Endodermal cell (in vitro differentiated cells): Measurements from ENCODE around the gene GPC3. TPM values are rescaled to one million over a fixed set of nuclear protein-coding genes. Genes with fewer than 3 reads are reported as not detected.

Experiments used
- DNase-seq: peaks from one replicate; pipeline ENCODE4 v3.0.0-alpha.2; 2017
- H3K27ac ChIP-seq: 2 replicates; pipeline ENCODE4 v1.5.1; 2013; ENCODE audit warnings: mild to moderate bottlenecking, low read depth, low read length, moderate library complexity
- H3K27me3 ChIP-seq: 2 replicates; pipeline ENCODE4 v1.6.1; 2013; ENCODE audit warnings: mild to moderate bottlenecking, low read length, moderate library complexity; ENCODE audit not compliant: insufficient read depth, control insufficient read depth, poor library complexity, severe bottlenecking
- H3K36me3 ChIP-seq: 2 replicates; pipeline ENCODE4 v1.7.0; 2013; ENCODE audit warnings: mild to moderate bottlenecking, low read length, moderate library complexity; ENCODE audit not compliant: control insufficient read depth, insufficient read depth
- H3K4me1 ChIP-seq: one replicate; pipeline ENCODE4 v1.7.0; 2013; ENCODE audit warnings: low read length; ENCODE audit not compliant: control insufficient read depth, insufficient read depth
- H3K4me3 ChIP-seq: 2 replicates; pipeline ENCODE4 v1.5.1; 2013; ENCODE audit warnings: mild to moderate bottlenecking, low read length, moderate library complexity
- H3K9ac ChIP-seq: 2 replicates; pipeline ENCODE4 v1.6.1; 2013; ENCODE audit warnings: mild to moderate bottlenecking, low read length, moderate library complexity; ENCODE audit not compliant: poor library complexity, severe bottlenecking; ENCODE audit errors: extremely low read depth
- H3K9me3 ChIP-seq: 2 replicates; pipeline ENCODE4 v1.6.1; 2013; ENCODE audit warnings: mild to moderate bottlenecking, low read length, moderate library complexity; ENCODE audit not compliant: control insufficient read depth
- H3K27ac Mint-ChIP-seq: 2 replicates; pipeline ENCODE4 v1.8.0; 2020; ENCODE audit warnings: mixed read lengths
- H3K27me3 Mint-ChIP-seq: 2 replicates; pipeline ENCODE4 v1.8.0; 2021; ENCODE audit warnings: mild to moderate bottlenecking, mixed read lengths; ENCODE audit not compliant: insufficient read depth
- H3K36me3 Mint-ChIP-seq: 2 replicates; pipeline ENCODE4 v1.8.0; 2020; ENCODE audit warnings: low read depth, mixed read lengths
- H3K4me1 Mint-ChIP-seq: 2 replicates; pipeline ENCODE4 v1.8.0; 2020; ENCODE audit warnings: mixed read lengths
- H3K4me3 Mint-ChIP-seq: 2 replicates; pipeline ENCODE4 v1.8.0; 2020; ENCODE audit warnings: mild to moderate bottlenecking, moderate library complexity, mixed read lengths
- H3K9me3 Mint-ChIP-seq: 2 replicates; pipeline ENCODE4 v1.8.0; 2020; ENCODE audit warnings: mild to moderate bottlenecking, mixed read lengths
- WGBS, 2 experiments: methylation state at CpG; one replicate each; pipeline versions ENCODE4 v1.1.5 to v1.1.7; 2013; ENCODE audit warnings: missing lambda C conversion rate in 2 of 2, mixed read lengths in 1 of 2; ENCODE audit not compliant: insufficient coverage in 1 of 2, insufficient read length in 1 of 2; 5-methylcytosine and 5-hydroxymethylcytosine counted together
- total RNA-seq, 2 donors: library from RNA; stranded (reverse); fragmentation: NEBNext Ultra II Directional in 1 of 2; extraction: Animal tissue kit (Norgen Biotek cat#: 25700) in 1 of 2; gene quantifications; 2 replicates in 1 of 2; 3 replicates in 1 of 2; pipeline ENCODE4 v1.2.1, GENCODE V29; 2021
- TF ChIP-seq, protein P1 (sequence below): fragments of 200-600 bp; sonication (generic); conservative IDR thresholded peaks from 2 replicates; pipeline ENCODE4 v1.5.0; 2021; ENCODE audit warnings: antibody characterized with exemption, mild to moderate bottlenecking

Gene GPC3
- total RNA-seq, 2 donors from 2014 or later: 39.5 to 125 TPM

DNA sequence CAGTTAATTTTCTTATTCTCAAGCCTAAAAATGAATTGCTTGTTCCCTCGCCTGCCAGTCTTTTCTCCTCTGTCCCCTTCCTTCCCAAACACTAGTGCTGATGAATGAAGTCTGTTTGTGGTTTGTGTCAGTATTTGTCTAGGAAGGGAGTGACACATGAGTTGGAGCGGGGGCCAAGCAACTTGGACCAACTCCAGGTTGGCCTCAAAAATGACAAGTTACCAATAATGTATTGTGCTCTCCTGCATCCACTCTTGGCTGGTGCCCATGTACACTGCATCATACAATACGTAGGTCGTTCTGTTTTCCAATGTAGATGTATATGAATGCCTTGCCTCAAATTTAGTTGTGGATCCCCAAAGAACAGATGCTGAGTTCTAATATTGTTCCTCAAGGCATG is 347.1 kb downstream of the GPC3 start:
- H3K9ac ChIP-seq: no peak overlapping the region
- H3K27me3 ChIP-seq: no peaks in the 10 kb centered on the region
- peaks cover 29% of the 10 kb centered on the region for H3K4me1 Mint-ChIP-seq
- WGBS, 2 experiments: 98 to 100% methylated on average over 2 to 3 of the region's 4 CpGs
- no peaks in the 10 kb centered on the region for H3K9me3 Mint-ChIP-seq
- H3K36me3 Mint-ChIP-seq: no peaks in the 10 kb centered on the region
- no peak overlapping the region for H3K4me3 ChIP-seq
- H3K36me3 ChIP-seq: no peaks in the 10 kb centered on the region
- no peak overlapping the region for H3K27ac Mint-ChIP-seq
- no peaks in the 10 kb centered on the region for H3K9me3 ChIP-seq
- H3K4me3 Mint-ChIP-seq: no peak overlapping the region
- TF ChIP-seq, protein P1, sequence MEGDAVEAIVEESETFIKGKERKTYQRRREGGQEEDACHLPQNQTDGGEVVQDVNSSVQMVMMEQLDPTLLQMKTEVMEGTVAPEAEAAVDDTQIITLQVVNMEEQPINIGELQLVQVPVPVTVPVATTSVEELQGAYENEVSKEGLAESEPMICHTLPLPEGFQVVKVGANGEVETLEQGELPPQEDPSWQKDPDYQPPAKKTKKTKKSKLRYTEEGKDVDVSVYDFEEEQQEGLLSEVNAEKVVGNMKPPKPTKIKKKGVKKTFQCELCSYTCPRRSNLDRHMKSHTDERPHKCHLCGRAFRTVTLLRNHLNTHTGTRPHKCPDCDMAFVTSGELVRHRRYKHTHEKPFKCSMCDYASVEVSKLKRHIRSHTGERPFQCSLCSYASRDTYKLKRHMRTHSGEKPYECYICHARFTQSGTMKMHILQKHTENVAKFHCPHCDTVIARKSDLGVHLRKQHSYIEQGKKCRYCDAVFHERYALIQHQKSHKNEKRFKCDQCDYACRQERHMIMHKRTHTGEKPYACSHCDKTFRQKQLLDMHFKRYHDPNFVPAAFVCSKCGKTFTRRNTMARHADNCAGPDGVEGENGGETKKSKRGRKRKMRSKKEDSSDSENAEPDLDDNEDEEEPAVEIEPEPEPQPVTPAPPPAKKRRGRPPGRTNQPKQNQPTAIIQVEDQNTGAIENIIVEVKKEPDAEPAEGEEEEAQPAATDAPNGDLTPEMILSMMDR: no peak
- no peak for DNase-seq
- H3K27me3 Mint-ChIP-seq: no peaks in the 10 kb centered on the region
- no peak overlapping the region for H3K27ac ChIP-seq
- H3K4me1 ChIP-seq: no peaks in the 10 kb centered on the region

DNA sequence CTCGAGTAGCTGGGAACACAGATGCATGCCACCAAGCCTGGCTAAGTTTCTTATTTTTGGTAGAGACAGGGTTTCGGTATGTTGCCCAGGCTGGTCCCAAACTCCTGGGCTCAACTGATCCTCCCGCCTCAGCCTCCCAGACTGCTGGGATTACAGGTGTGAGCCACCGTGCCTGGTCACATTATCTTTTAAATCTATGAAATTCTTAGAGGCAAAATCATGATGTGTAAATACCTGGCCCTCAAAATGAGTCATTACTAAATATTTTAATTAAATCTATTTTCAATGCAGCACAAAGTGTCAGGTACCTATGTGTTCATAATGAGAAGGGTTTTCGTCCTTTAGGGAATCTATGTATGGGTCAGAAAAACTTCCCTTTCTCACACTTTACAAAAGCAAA is 347.6 kb downstream of the GPC3 start:
- TF ChIP-seq, protein P1: no peak
- no peak for DNase-seq
- H3K36me3 Mint-ChIP-seq: no peaks in the 10 kb centered on the region
- no peak overlapping the region for H3K27ac Mint-ChIP-seq
- Histone ChIP-seq H3K9me3 (no peaks in the 10 kb centered on the region), H3K27me3 (no peaks in the 10 kb centered on the region), H3K4me1 (no peaks in the 10 kb centered on the region), H3K4me3 (no peak overlapping the region), H3K27ac (no peak overlapping the region), H3K9ac (no peak overlapping the region), H3K36me3 (no peaks in the 10 kb centered on the region)
- no peak overlapping the region for H3K4me3 Mint-ChIP-seq
- H3K27me3 Mint-ChIP-seq: no peaks in the 10 kb centered on the region
- WGBS, 2 experiments: 97 to 100% methylated on average over 1 to 5 of the region's 5 CpGs
- H3K4me1 Mint-ChIP-seq: peaks cover 31% of the 10 kb centered on the region
- H3K9me3 Mint-ChIP-seq: no peaks in the 10 kb centered on the region

DNA sequence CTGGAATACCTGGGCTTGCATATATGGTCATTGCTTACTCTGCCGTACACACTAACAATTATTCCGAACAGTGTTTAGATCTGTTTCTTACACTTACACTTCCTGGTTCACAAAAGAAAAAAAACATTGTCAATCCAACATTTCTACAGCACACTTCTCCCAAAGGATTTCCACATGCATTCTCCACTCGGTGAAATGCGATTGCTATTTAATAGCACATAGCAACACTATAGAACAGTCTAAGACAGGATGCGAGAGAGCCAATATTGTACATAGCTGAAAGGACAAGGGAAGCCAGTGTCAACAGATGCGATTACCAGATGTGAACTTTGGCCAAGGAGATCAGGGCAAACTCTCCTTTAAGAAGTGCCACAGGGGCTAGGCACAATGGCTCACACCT is 349.4 kb downstream of the GPC3 start:
- H3K4me1 ChIP-seq: no peaks in the 10 kb centered on the region
- 98 to 100% methylated on average over 1 to 6 of the region's 6 CpGs for WGBS, 2 experiments
- Mint-ChIP-seq H3K27me3 (no peaks in the 10 kb centered on the region), H3K4me3 (no peak overlapping the region), H3K36me3 (no peaks in the 10 kb centered on the region), H3K9me3 (no peaks in the 10 kb centered on the region), H3K27ac (no peak overlapping the region), H3K4me1 (peaks cover 22% of the 10 kb centered on the region)
- no peak overlapping the region for H3K27ac ChIP-seq
- no peak overlapping the region for H3K4me3 ChIP-seq
- no peak overlapping the region for H3K9ac ChIP-seq
- TF ChIP-seq, protein P1: no peak
- no peaks in the 10 kb centered on the region for H3K36me3 ChIP-seq
- H3K9me3 ChIP-seq: no peaks in the 10 kb centered on the region
- no peaks in the 10 kb centered on the region for H3K27me3 ChIP-seq
- no peak for DNase-seq
